SJSA1 (cell line): Measurements from ENCODE around the gene LYG2. TPM values are rescaled to one million over a fixed set of nuclear protein-coding genes. Genes with fewer than 3 reads are reported as not detected.
"Not testable (repeated sequence)": the region's sequence is repeated elsewhere in the genome, so short reads cannot be mapped to it uniquely, and the experiment has no call there.

Source experiments
- DNase-seq, 2 experiments: peaks; one replicate each; pipeline ENCODE4 v3.0.0-alpha.2; 2015 to 2020; ENCODE audit warnings: low spot score in 2 of 2, low read depth in 1 of 2
- H3K27ac ChIP-seq: fragments of 250-450 bp; sonication (Bioruptor Pico); 2 replicates; pipeline ENCODE4 v1.5.1; 2020; ENCODE audit warnings: mild to moderate bottlenecking, moderate library complexity
- H3K27me3 ChIP-seq: fragments of 250-450 bp; sonication (Bioruptor Pico); replicated peaks from 2 replicates; pipeline ENCODE4 v1.5.1; 2020; ENCODE audit warnings: mild to moderate bottlenecking, moderate library complexity
- H3K36me3 ChIP-seq: fragments of 250-450 bp; sonication (Bioruptor Pico); 2 replicates; pipeline ENCODE4 v1.5.1; 2020; ENCODE audit warnings: mild to moderate bottlenecking
- H3K4me1 ChIP-seq: fragments of 250-450 bp; sonication (Bioruptor Pico); replicated peaks from 2 replicates; pipeline ENCODE4 v1.6.1; 2021; ENCODE audit warnings: mild to moderate bottlenecking
- H3K4me3 ChIP-seq: fragments of 250-450 bp; sonication (Bioruptor Pico); 2 replicates; pipeline ENCODE4 v1.5.1; 2020; ENCODE audit warnings: mild to moderate bottlenecking
- H3K9me3 ChIP-seq: fragments of 250-450 bp; sonication (Bioruptor Pico); replicated peaks from 2 replicates; pipeline ENCODE4 v1.5.1; 2020; ENCODE audit warnings: mild to moderate bottlenecking
- total RNA-seq: library from RNA; depleted of rRNA; stranded (reverse); fragments of >200 nt; shearing (Covaris generic); gene quantifications from 2 replicates; pipeline ENCODE4 v1.2.3, GENCODE V29; 2014; rRNA removed

The LYG2 gene, protein sequence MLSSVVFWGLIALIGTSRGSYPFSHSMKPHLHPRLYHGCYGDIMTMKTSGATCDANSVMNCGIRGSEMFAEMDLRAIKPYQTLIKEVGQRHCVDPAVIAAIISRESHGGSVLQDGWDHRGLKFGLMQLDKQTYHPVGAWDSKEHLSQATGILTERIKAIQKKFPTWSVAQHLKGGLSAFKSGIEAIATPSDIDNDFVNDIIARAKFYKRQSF
- not detected in 2 replicates for total RNA-seq

DNA sequence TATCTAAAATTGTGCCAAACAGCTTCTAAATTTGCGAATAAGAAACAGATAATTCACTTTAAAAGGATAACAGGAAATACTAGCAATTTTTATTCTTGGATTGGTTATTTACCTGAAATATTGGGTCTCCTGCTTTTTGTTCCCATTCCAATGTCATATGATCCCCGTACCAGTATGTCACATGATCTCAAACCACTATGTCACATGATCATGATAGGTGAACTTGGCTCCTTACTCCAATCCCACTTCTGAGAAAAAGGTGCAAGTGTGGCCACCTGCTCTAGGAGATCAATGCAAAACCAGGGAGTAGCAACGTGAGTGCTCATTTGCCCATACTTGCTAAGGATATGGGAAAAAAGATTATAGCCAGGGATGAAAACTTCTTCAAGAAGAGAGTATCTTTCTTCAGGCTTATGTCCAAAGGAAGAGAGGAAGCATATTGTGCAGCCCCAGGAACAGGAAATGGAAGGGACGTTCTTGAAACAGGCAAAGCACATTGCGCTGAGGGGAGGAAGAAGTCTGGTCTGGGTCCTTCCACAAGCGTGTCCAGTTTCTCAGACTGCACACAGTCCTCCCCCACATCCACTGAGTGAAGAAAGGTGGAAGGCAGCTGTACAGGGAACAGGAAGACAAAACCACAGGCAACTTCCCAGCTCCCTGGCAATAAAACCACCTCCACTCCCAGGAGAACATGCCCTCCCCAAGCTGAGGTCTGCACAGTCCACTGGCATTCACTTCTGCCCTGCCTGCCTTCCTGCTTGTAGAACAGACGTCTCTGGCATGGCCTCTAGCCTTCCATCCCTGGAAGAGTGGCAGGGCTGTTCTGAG is at the start of gene LYG2:
Gene LYG2 (minus strand): TSS at position 176 of the 828 bp plus-strand sequence. CDS start 1,406 bp downstream, outside the sequence.
- DNase-seq, result no peak
- Histone ChIP-seq H3K4me1 (no peaks in the 10 kb centered on the region), H3K27ac (no peak within 1 kb of the TSS), H3K27me3 (no peaks in the 10 kb centered on the region; the same call in 1 of the 2 replicates), H3K4me3 (no peak within 1 kb of the TSS), H3K36me3 (no peaks in the 10 kb centered on the region), H3K9me3 (no peaks in the 10 kb centered on the region)

DNA sequence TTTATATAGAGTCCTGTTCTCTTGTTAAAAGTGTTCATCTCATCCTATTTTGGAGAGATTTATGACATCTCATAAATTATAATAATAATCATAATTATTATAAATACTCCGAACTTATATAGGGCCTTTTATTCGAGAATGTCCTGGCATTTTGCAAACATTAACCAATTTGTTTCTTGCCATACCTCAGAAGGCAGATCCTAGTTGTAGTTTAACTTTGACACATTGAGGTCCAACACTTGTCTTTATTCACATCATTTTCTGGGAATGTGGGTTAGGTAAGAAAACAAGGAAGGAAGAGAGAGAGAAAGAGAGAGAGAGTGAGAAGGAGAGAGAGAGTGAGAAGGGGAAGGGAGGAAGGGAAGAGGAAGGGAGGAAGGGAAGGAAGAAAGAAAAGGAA is 45.6 kb upstream of the LYG2 start, which contains the start of gene LYG1:
Gene LYG1 (minus strand): TSS at position 101 of the 400 bp plus-strand sequence. CDS start 5,527 bp downstream, outside the sequence.
- not testable (repeated sequence) for H3K9me3 ChIP-seq, H3K4me3 ChIP-seq, H3K4me1 ChIP-seq, H3K27me3 ChIP-seq, H3K36me3 ChIP-seq, DNase-seq, H3K27ac ChIP-seq

DNA sequence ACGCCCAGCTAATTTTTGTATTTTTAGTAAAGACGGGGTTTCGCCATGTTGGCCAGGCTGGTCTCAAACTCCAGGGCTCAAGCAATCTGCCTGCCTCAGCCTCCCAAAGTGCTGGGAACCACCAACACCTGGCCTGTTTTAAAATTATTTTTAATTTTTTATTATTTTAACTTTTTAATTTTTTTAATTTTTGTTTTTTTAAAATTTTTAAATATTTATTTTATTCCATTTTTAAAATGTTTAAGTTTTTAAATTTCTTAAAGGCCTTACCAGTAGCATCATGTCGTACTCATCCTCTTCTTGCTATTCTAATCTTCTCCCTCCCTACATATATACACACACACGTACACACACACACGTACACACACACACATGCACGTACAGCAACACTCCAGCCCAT is 44.1 kb upstream of the LYG2 start:
- no peak overlapping the region for H3K27ac ChIP-seq
- DNase-seq, result no peak
- no peaks in the 10 kb centered on the region for H3K36me3 ChIP-seq
- no peaks in the 10 kb centered on the region for H3K4me1 ChIP-seq
- H3K27me3 ChIP-seq, result no peaks in the 10 kb centered on the region
- H3K4me3 ChIP-seq, result no peak overlapping the region
- H3K9me3 ChIP-seq, result no peaks in the 10 kb centered on the region

DNA sequence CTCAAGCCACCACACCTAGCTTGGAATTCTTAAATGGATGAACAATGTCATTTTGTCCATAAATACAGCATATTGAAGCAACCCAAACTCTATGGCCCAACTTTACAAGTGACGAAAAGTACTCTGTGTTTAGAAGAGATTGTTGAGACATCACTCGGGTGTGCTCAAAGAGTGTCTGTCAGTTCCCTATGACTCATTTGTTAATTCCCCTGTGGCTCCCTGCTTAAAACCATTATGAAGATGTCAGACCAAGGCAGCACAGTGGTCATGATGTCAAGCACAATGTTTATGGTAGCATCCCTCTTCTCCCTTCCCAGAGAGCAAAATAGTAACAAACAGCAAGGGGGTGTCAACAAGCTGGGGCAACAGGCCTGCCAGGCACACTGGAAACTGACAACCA is 42.5 kb upstream of the LYG2 start:
- Histone ChIP-seq H3K9me3 (no peaks in the 10 kb centered on the region), H3K36me3 (no peaks in the 10 kb centered on the region), H3K4me3 (no peak overlapping the region), H3K27ac (no peak overlapping the region), H3K4me1 (no peaks in the 10 kb centered on the region), H3K27me3 (no peaks in the 10 kb centered on the region)
- DNase-seq, result no peak

DNA sequence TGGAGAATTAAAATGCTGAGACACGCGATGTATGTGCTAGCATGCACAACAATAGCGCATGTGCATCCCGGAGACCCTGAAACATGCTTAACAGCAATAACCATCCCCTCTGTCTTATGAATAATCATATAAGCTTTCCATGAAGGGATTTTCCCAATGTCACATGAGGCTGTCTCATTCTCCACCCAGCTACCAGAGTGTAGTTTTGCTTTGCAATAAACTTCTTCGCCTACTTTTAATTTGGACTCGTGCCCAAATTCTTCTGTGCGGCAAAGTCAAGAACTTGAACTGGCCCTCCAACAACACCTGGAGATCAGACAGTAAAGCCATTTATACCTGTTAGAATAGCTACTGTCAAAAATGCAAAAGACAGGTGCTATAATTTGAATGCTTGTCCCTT is 30.1 kb upstream of the LYG2 start:
- Histone ChIP-seq H3K36me3 (no peaks in the 10 kb centered on the region), H3K4me3 (no peak overlapping the region), H3K4me1 (no peaks in the 10 kb centered on the region), H3K9me3 (no peaks in the 10 kb centered on the region), H3K27me3 (no peaks in the 10 kb centered on the region), H3K27ac (no peak overlapping the region)
- no peak for DNase-seq

DNA sequence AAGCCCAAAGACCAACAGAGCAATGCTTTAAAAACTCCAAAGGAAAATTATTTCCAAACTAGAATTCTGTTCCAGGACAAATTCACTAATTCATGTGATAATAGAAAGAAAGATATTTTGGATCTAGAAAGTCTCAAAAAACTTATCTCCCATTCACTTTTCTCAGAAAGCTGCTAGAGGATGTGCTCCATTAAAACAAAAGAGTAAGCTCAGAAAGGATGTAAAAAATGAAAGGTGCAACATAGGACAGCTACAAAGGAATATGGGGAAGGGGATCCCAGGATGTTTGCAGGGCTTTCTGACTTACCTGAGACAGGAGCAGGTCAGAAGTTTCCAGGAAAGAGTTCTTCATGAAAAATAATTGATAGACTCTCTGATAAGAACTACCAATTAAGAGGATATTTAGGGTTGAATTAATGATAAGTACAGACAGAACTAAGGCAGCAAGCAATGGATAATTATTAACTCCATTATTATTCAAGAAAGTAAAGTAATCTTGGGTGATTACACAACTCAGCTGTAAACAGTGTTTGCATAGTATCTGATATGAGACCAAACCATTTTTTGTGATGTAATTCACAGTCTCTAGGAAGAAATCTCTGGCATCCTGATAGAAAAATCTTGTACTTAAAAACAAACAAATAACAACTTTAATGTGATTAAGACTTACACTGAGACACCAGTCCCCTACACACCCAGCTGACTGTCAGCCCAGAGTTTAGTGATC is 24.7 kb upstream of the LYG2 start:
- H3K4me3 ChIP-seq, result no peak overlapping the region
- H3K4me1 ChIP-seq, result no peaks in the 10 kb centered on the region
- no peaks in the 10 kb centered on the region for H3K36me3 ChIP-seq
- no peaks in the 10 kb centered on the region for H3K9me3 ChIP-seq
- no peaks in the 10 kb centered on the region for H3K27me3 ChIP-seq
- DNase-seq, result no peak
- no peak overlapping the region for H3K27ac ChIP-seq

DNA sequence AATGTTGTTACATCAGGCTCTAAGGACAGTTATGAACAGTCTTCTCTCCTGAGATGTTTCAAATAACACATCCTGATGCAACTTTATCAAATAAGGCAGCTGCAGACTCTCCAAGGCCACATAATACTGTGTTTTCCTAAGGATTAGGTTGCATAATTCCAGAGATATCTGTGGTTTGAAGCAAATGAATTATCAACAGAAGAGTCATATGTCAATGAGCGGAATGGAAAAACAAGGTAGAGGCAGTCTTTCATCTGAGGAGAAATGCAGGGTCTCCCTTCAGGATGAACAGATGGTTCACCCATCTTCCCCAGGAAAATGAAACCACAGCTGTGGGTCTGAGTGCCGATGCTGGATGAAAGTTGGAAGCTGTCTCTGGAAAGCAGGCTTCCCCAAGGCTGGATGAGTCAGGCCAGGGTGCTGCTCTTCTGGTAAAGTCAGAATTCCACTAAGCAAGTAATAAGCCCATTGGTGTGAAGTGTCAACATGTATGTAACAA is 23.4 kb upstream of the LYG2 start:
- no peaks in the 10 kb centered on the region for H3K4me1 ChIP-seq
- no peaks in the 10 kb centered on the region for H3K36me3 ChIP-seq
- no peak overlapping the region for H3K4me3 ChIP-seq
- no peak overlapping the region for H3K27ac ChIP-seq
- H3K9me3 ChIP-seq, result no peaks in the 10 kb centered on the region
- peak in 1 of 2 experiments; percentile 2 for DNase-seq
- no peaks in the 10 kb centered on the region for H3K27me3 ChIP-seq

DNA sequence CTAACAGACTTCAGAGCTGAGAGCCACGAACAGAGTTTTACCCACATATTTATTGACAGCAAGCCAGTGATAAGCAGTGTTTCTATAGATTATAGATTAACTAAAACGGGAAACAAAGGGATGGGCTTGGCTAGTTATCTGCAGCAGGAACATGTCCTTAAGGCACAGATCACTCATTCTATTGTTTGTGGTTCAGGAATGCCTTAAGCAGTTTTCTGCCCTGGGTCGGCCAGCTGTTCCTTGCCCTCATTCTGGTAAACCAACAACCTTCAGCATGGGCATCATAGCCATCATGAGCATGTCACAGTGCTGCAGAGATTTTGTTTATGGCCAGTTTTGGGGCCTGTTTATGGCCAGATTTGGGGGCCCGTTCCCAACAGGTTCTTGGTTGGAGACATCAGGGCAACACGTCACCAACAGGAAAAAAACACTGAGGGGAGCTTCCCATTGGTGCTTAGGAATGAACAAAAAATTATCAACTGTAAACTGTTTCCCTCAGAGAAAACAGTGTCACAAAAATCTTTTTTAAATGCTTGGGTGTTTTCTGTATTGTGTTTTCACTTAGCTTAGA is 22.8 kb upstream of the LYG2 start:
- not testable (repeated sequence) for H3K4me1 ChIP-seq, H3K4me3 ChIP-seq, H3K9me3 ChIP-seq, H3K27ac ChIP-seq, H3K36me3 ChIP-seq, H3K27me3 ChIP-seq, DNase-seq

DNA sequence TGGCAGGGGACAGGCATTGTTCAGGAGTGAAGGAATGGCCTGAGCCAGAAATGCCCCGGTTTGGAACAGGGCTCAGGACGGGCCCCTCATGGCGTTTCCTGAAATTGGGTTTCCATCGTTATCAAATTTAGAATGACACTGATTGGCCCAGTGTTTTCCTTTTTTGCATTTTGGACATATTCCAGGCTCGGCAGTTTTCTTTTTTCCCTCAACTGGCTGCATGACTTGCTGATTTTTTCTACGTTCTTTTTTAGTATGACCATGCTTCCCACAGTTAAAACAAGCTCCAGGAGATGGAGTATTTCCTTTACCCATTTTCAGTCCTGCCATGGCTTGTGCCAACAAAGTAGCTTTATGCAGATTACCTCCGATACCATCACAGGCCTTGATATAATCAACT is 20.4 kb upstream of the LYG2 start:
- no peak overlapping the region for H3K4me3 ChIP-seq
- no peaks in the 10 kb centered on the region for H3K4me1 ChIP-seq
- H3K36me3 ChIP-seq, result no peaks in the 10 kb centered on the region
- no peaks in the 10 kb centered on the region; the same call in 1 of the 2 replicates for H3K9me3 ChIP-seq
- no peak for DNase-seq
- H3K27ac ChIP-seq, result no peak overlapping the region
- H3K27me3 ChIP-seq, result no peaks in the 10 kb centered on the region

DNA sequence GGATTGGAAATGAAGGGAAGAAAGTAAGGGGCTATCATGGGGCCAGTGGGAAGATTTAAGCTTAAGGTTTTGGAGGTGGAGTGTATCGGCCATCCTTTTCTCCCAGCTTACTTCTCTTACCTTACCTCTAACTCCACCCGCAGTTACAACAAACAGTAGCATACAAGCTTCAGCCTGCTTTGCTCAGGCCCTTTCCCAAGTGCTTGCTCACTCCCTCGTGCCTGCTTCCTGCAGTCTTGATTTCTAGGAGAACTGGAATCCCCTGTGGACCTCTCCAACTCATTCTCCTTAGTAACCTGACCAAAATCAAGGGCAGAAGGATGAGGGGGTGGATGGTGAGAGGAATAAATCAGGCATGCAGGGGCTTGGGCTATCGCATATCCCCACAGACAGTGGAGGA is 5.8 kb upstream of the LYG2 start:
- Histone ChIP-seq H3K4me3 (no peak overlapping the region), H3K27me3 (no peaks in the 10 kb centered on the region), H3K27ac (no peak overlapping the region), H3K36me3 (no peaks in the 10 kb centered on the region), H3K9me3 (no peaks in the 10 kb centered on the region), H3K4me1 (no peaks in the 10 kb centered on the region)
- no peak for DNase-seq

DNA sequence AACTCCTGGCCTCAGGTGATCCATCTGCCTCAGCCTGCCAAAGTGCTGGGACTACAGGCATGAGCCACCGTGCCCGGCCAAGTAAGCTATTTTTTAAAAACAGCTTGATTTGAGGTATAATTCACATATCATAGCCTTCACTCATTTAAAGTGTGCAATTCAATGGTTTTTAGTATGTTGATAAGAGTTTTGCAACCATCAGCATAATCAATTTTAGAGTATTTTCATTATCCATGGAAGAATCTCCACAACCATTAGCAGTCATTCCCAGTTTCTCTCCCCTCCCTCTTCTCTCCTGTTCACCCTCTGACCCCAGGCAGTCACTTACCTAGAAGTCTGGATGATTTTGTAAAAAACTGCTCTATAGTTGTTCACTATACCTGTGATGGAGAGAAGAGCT is 4.7 kb upstream of the LYG2 start:
- DNase-seq, result no peak
- Histone ChIP-seq H3K27me3 (no peaks in the 10 kb centered on the region), H3K9me3 (no peaks in the 10 kb centered on the region), H3K27ac (no peak overlapping the region), H3K36me3 (no peaks in the 10 kb centered on the region), H3K4me1 (no peaks in the 10 kb centered on the region), H3K4me3 (no peak overlapping the region)

DNA sequence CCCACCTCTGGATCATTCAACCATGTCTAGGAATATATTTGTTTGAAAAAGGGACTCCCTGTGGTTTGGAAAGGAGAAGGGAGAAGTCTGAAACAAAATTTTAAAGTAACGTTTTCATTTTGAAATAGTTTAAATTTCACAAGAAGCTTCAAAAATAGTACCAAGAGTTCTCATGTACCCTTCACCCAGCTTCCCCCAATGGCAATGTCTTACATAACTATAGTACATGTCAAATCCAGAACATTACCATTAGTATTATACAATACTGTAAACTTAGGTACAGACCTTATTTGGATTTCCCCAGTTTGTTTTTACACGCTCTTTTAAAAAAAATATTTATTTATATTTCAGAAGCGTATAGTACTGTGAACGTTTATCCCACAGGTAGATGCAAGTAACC is 4.0 kb upstream of the LYG2 start:
- no peaks in the 10 kb centered on the region for H3K4me1 ChIP-seq
- no peak for DNase-seq

DNA sequence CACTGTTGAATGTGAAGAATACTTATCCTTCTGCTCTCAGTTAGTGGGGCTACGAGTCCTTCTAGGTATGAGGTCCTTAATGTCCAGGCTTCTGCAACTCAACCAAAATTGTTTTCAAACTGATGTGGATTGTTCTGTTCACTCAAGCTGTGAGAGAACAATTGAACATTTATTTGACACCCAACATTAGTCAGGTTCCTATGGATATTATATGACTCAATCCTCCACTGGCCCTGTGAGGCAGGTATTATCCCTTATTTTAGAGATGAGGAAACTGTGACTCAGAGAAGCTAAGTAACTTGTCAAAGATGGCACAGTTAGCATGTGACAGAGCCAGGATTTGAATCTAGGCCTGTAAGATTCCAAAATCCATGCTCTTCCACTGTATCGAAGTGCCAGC is 1.2 kb upstream of the LYG2 start:
- Histone ChIP-seq H3K27me3 (no peaks in the 10 kb centered on the region), H3K36me3 (no peaks in the 10 kb centered on the region), H3K9me3 (no peaks in the 10 kb centered on the region), H3K4me1 (no peaks in the 10 kb centered on the region), H3K4me3 (no peak overlapping the region), H3K27ac (no peak overlapping the region)
- no peak for DNase-seq

More for the DNA sequence above, 4.0 kb upstream of the LYG2 start:
- no peak overlapping the region for H3K27ac ChIP-seq
- H3K36me3 ChIP-seq, result no peaks in the 10 kb centered on the region
- H3K27me3 ChIP-seq, result no peaks in the 10 kb centered on the region
- no peak overlapping the region for H3K4me3 ChIP-seq
- no peaks in the 10 kb centered on the region for H3K9me3 ChIP-seq
